B cell (primary cell): ENCODE results near the gene ITPK1. TPM values are rescaled to one million over a fixed set of nuclear protein-coding genes. Genes with fewer than 3 reads are reported as not detected.

Experiments
- ATAC-seq: fragments of 200-7000 bp; cut with Tn5 transposase; one replicate; pipeline ENCODE4 v1.10.0; 2021; ENCODE audit warnings: low read depth, mild to moderate bottlenecking, moderate number of reproducible peaks, moderate library complexity
- CTCF ChIA-PET: fragments of 350-600 bp; sonication (Branson Sonifier 250); formaldehyde crosslinking; loops from one replicate; lab custom pipeline; 2021; ENCODE audit warnings: antibody characterized with exemption, inconsistent platforms; lab: Charles Lee
- POLR2A ChIA-PET: fragments of 350-600 bp; sonication (Branson Sonifier 250); formaldehyde crosslinking; loops from one replicate; lab custom pipeline; 2021; ENCODE audit warnings: antibody characterized with exemption; lab: Charles Lee
- DNase-seq: peaks from one replicate; pipeline ENCODE4 v3.0.0; 2013
- H2AFZ ChIP-seq: 2 replicates; pipeline ENCODE4 v1.6.1; 2012; ENCODE audit warnings: mild to moderate bottlenecking, low read depth, low read length; ENCODE audit not compliant: insufficient read depth, poor library complexity, severe bottlenecking
- H3K27ac ChIP-seq, 2 donors: 1 replicate in 1 of 2; 2 replicates in 1 of 2; pipeline ENCODE4 v1.5.1; 2012 to 2013; ENCODE audit warnings: low read length in 2 of 2, mild to moderate bottlenecking in 2 of 2, moderate library complexity in 1 of 2
- H3K27me3 ChIP-seq, 4 experiments: fragments of 200-600 bp in 1 of 4; sonication (generic) in 1 of 4; replicated peaks in 1 of 4; 1 replicate in 2 of 4; 2 replicates in 2 of 4; pipeline versions ENCODE4 v1.6.1 to v1.7.0; 2013 to 2016; ENCODE audit warnings: low read length in 3 of 4, mild to moderate bottlenecking in 2 of 4, mixed read lengths in 1 of 4, moderate library complexity in 1 of 4; ENCODE audit not compliant: insufficient read depth in 4 of 4, control insufficient read depth in 3 of 4; ENCODE audit errors: control extremely low read depth in 1 of 4
- H3K36me3 ChIP-seq, 2 experiments: replicated peaks in 1 of 2; 1 replicate in 1 of 2; 2 replicates in 1 of 2; pipeline versions ENCODE4 v1.6.1 to v1.7.1; 2013; ENCODE audit warnings: low read length in 1 of 2; ENCODE audit not compliant: insufficient read depth in 2 of 2, control insufficient read depth in 1 of 2; ENCODE audit errors: control extremely low read depth in 1 of 2, extremely low read depth in 1 of 2
- H3K4me1 ChIP-seq, 2 donors: fragments of 200-600 bp in 1 of 2; sonication (generic) in 1 of 2; 1 replicate in 1 of 2; 2 replicates in 1 of 2; pipeline versions ENCODE4 v1.5.1 to v1.6.1; 2013 to 2017; ENCODE audit warnings: low read length in 2 of 2; ENCODE audit not compliant: control insufficient read depth in 2 of 2, insufficient read depth in 2 of 2
- H3K4me2 ChIP-seq: replicated peaks from 2 replicates; pipeline ENCODE3; 2012; ENCODE audit warnings: mild to moderate bottlenecking, low read depth, low read length; ENCODE audit not compliant: poor library complexity, severe bottlenecking
- H3K4me3 ChIP-seq, 5 experiments: fragments of 200-600 bp in 1 of 5; sonication (generic) in 1 of 5; 1 replicate in 3 of 5; 2 replicates in 2 of 5; pipeline versions ENCODE4 v1.5.1 to v1.7.0; 2011 to 2016; ENCODE audit warnings: low read length in 4 of 5, mild to moderate bottlenecking in 4 of 5, low read depth in 2 of 5, control low read depth in 1 of 5, moderate library complexity in 1 of 5; ENCODE audit not compliant: insufficient read depth in 1 of 5; ENCODE audit errors: control extremely low read depth in 1 of 5, extremely low read depth in 1 of 5
- H3K79me2 ChIP-seq: fragments of 200-600 bp; sonication (generic); one replicate; pipeline ENCODE4 v1.6.0; 2016; ENCODE audit warnings: low read length; ENCODE audit not compliant: control insufficient read depth, insufficient read depth
- H3K9ac ChIP-seq: fragments of 200-600 bp; sonication (generic); 2 replicates; pipeline ENCODE4 v1.6.1; 2017; ENCODE audit warnings: mild to moderate bottlenecking, low read length, moderate library complexity
- H3K9me3 ChIP-seq, 3 donors: one replicate each; pipeline versions ENCODE4 v1.6.1 to v1.7.1; 2013; ENCODE audit warnings: low read length in 2 of 3; ENCODE audit not compliant: control insufficient read depth in 2 of 3, insufficient read depth in 1 of 3; ENCODE audit errors: control extremely low read depth in 1 of 3
- H4K20me1 ChIP-seq: 2 replicates; pipeline ENCODE4 v1.6.0; 2012; ENCODE audit warnings: mild to moderate bottlenecking, low read length; ENCODE audit not compliant: insufficient read depth, control insufficient read depth, poor library complexity, severe bottlenecking
- H3K27ac Mint-ChIP-seq: one replicate; pipeline ENCODE4 v1.8.0; 2021; ENCODE audit warnings: mixed read lengths
- H3K27me3 Mint-ChIP-seq: one replicate; pipeline ENCODE4 v1.8.0; 2021; ENCODE audit warnings: mixed read lengths
- H3K4me1 Mint-ChIP-seq: one replicate; pipeline ENCODE4 v1.8.0; 2021; ENCODE audit warnings: mixed read lengths
- H3K4me3 Mint-ChIP-seq: one replicate; pipeline ENCODE4 v1.8.0; 2021; ENCODE audit warnings: mixed read lengths
- H3K9me3 Mint-ChIP-seq: one replicate; pipeline ENCODE4 v1.8.0; 2022; ENCODE audit warnings: mixed read lengths; ENCODE audit not compliant: insufficient read depth
- CTCF ChIP-seq: fragments of 200-600 bp; IDR thresholded peaks from one replicate; pipeline ENCODE4 v1.8.0; 2022; ENCODE audit warnings: antibody characterized with exemption, mild to moderate bottlenecking
- EZH2 ChIP-seq: IDR thresholded peaks from 2 replicates; pipeline ENCODE4 v1.6.1; 2012; ENCODE audit warnings: borderline replicate concordance, low read depth, mild to moderate bottlenecking, moderate library complexity, low read length; ENCODE audit not compliant: insufficient read depth, poor library complexity, severe bottlenecking
- WGBS: methylation state at CpG from one replicate; pipeline ENCODE4 v1.1.5; 2013; ENCODE audit warnings: missing lambda C conversion rate; ENCODE audit not compliant: insufficient coverage; 5-methylcytosine and 5-hydroxymethylcytosine counted together
- intact Hi-C: fragments of 100-400 bp; cut with micrococcal nuclease; formaldehyde crosslinking; loops from one replicate; pipeline ENCODE4 v1.10.0; 2022
- polyA plus RNA-seq: library from polyadenylated mRNA; depleted of rRNA; stranded (reverse); fragments of >200 nt; gene quantifications from 2 replicates; pipeline ENCODE4 v1.2.3, GENCODE V29; 2012
- total RNA-seq, 2 donors: library from RNA; stranded (reverse); fragments of 120-200 nt in 1 of 2; gene quantifications; 1 replicate in 1 of 2; 2 replicates in 1 of 2; pipeline versions ENCODE4 v1.2.3 to v1.2.4, GENCODE V29; 2013 to 2022

ITPK1 gene
- total and polyA plus RNA-seq, 2 donors (not counting 1 experiment from before 2014, with no cell fraction given), result 46.0 to 46.9 TPM

- ChIA-PET POLR2A (no interaction called here), CTCF (interaction anchor here (1.0 to 1.7 kb wide), 3 partner anchors 38 to 41 kb away, joined by 3 to 10 read pairs (median 8); no protein-coding TSS in a partner anchor)
- H3K4me1 ChIP-seq, result peaks cover 30 to 45% of the 10 kb centered on the region in 2 donors
- peaks cover 59% of the 10 kb centered on the region for H3K4me1 Mint-ChIP-seq
- no peaks in the 10 kb centered on the region for H3K27me3 ChIP-seq
- H3K79me2 ChIP-seq, result peaks cover 30% of the 10 kb centered on the region
- 75% methylated on average over 5 of the region's 12 CpGs for WGBS
- TF ChIP-seq CTCF (no peak), EZH2 (no peak)
- H3K9ac ChIP-seq, result peak overlapping the region; percentile 40
- H3K9me3 Mint-ChIP-seq, result no peaks in the 10 kb centered on the region
- no peak overlapping the region for H3K4me3 ChIP-seq
- H3K4me3 Mint-ChIP-seq, result peak overlapping the region; percentile 87
- no peaks in the 10 kb centered on the region for H3K27me3 Mint-ChIP-seq
- no peaks in the 10 kb centered on the region for H4K20me1 ChIP-seq
- H3K27ac ChIP-seq, result peak overlapping the region in 1 of 2 donors; percentile 14
- ATAC-seq, result no peak
- peak overlapping the region; percentile 71 for H3K4me2 ChIP-seq
- no peak overlapping the region for H2AFZ ChIP-seq
- intact Hi-C loops, result no loop called here
- no peaks in the 10 kb centered on the region for H3K9me3 ChIP-seq
- DNase-seq, result no peak
- H3K36me3 ChIP-seq, result no peaks in the 10 kb centered on the region
- H3K27ac Mint-ChIP-seq, result peak overlapping the region; percentile 92
Observed at GRCh38 chr14:93072659-93073357, 42.9 kb downstream of the ITPK1 start.

GRCh38 chr14:93068711-93069110 lies 47.0 kb downstream of the ITPK1 start:
- no peaks in the 10 kb centered on the region for H3K27me3 ChIP-seq
- H3K4me2 ChIP-seq, result no peak overlapping the region
- DNase-seq (no peak), ATAC-seq (no peak)
- CTCF ChIA-PET, result no interaction called here
- H2AFZ ChIP-seq, result no peak overlapping the region
- POLR2A ChIA-PET, result no interaction called here
- H4K20me1 ChIP-seq, result no peaks in the 10 kb centered on the region
- H3K4me1 Mint-ChIP-seq, result peaks cover 61% of the 10 kb centered on the region
- WGBS, result 96% methylated on average over 8 of the region's 8 CpGs
- H3K9ac ChIP-seq, result no peak overlapping the region
- peaks cover 14% of the 10 kb centered on the region for H3K79me2 ChIP-seq
- no peak overlapping the region for H3K27ac Mint-ChIP-seq
- H3K4me3 Mint-ChIP-seq, result no peak overlapping the region
- intact Hi-C loops, result loop anchor here (5.0 kb wide), 1 partner anchor 34 kb away; no protein-coding TSS in a partner anchor
- H3K9me3 ChIP-seq, result no peaks in the 10 kb centered on the region
- H3K27ac ChIP-seq, result no peak overlapping the region
- H3K4me3 ChIP-seq, result no peak overlapping the region
- no peaks in the 10 kb centered on the region for H3K9me3 Mint-ChIP-seq
- H3K4me1 ChIP-seq, result peaks cover 40 to 45% of the 10 kb centered on the region in 2 donors
- no peaks in the 10 kb centered on the region for H3K27me3 Mint-ChIP-seq
- no peak for TF ChIP-seq CTCF
- no peak for TF ChIP-seq EZH2
- H3K36me3 ChIP-seq, result no peaks in the 10 kb centered on the region
